Natural killer cell (primary cell): ENCODE results near the gene TBXA2R. TPM values are rescaled to one million over a fixed set of nuclear protein-coding genes. Genes with fewer than 3 reads are reported as not detected.
"Not testable (repeated sequence)": the region's sequence is repeated elsewhere in the genome, so short reads cannot be mapped to it uniquely, and the experiment has no call there.

Experiments
- ATAC-seq, 3 donors: fragments of 150-1000 bp in 2 of 3; fragments of 200-7000 bp in 1 of 3; cut with Tn5 transposase; 1 replicate in 1 of 3; 2 replicates in 2 of 3; pipeline ENCODE4 v1.10.0; 2021; ENCODE audit warnings: mild to moderate bottlenecking in 2 of 3, moderate library complexity in 2 of 3
- DNase-seq, 2 donors: peaks; one replicate each; pipeline versions ENCODE4 v3.0.0 to v3.0.0-alpha.2; 2013 to 2021; ENCODE audit warnings: mixed read lengths in 1 of 2
- H3K27ac ChIP-seq: one replicate; pipeline ENCODE4 v1.5.1; 2013; ENCODE audit warnings: mild to moderate bottlenecking, low read length
- H3K27me3 ChIP-seq: one replicate; pipeline ENCODE4 v1.6.1; 2013; ENCODE audit warnings: low read length; ENCODE audit not compliant: control insufficient read depth, insufficient read depth
- H3K36me3 ChIP-seq: one replicate; pipeline ENCODE4 v1.6.1; 2013; ENCODE audit warnings: low read length; ENCODE audit not compliant: control insufficient read depth, insufficient read depth
- H3K4me1 ChIP-seq: one replicate; pipeline ENCODE4 v1.6.1; 2013; ENCODE audit warnings: low read length; ENCODE audit not compliant: control insufficient read depth, insufficient read depth
- H3K4me3 ChIP-seq: one replicate; pipeline ENCODE4 v1.5.1; 2013; ENCODE audit warnings: low read length
- H3K9me3 ChIP-seq: one replicate; pipeline ENCODE4 v1.6.1; 2013; ENCODE audit warnings: low read length; ENCODE audit not compliant: control insufficient read depth, insufficient read depth
- H3K27ac Mint-ChIP-seq, 2 donors: one replicate each; pipeline ENCODE4 v1.8.0; 2022; ENCODE audit warnings: mild to moderate bottlenecking in 2 of 2, mixed read lengths in 2 of 2, moderate library complexity in 1 of 2
- H3K27me3 Mint-ChIP-seq, 2 donors: one replicate each; pipeline ENCODE4 v1.8.0; 2022; ENCODE audit warnings: low read depth in 2 of 2, mixed read lengths in 2 of 2
- H3K36me3 Mint-ChIP-seq: one replicate; pipeline ENCODE4 v1.8.0; 2022; ENCODE audit warnings: mixed read lengths
- H3K4me1 Mint-ChIP-seq, 2 donors: one replicate each; pipeline ENCODE4 v1.8.0; 2022; ENCODE audit warnings: mixed read lengths in 2 of 2
- H3K4me3 Mint-ChIP-seq: one replicate; pipeline ENCODE4 v1.8.0; 2022; ENCODE audit warnings: mild to moderate bottlenecking, moderate library complexity, mixed read lengths
- H3K9me3 Mint-ChIP-seq, 2 donors: one replicate each; pipeline ENCODE4 v1.8.0; 2022; ENCODE audit warnings: mixed read lengths in 2 of 2
- WGBS: methylation state at CpG from one replicate; pipeline ENCODE4 v1.1.7; 2013; ENCODE audit warnings: missing lambda C conversion rate; ENCODE audit not compliant: insufficient coverage; 5-methylcytosine and 5-hydroxymethylcytosine counted together
- intact Hi-C: fragments of 100-400 bp; cut with micrococcal nuclease; formaldehyde crosslinking; loops from one replicate; pipeline ENCODE4 v1.14.2; 2022
- total RNA-seq, 4 donors: library from RNA; stranded (reverse); fragments of 120-200 nt in 1 of 4; gene quantifications; one replicate each; pipeline versions ENCODE4 v1.2.3 to v1.2.4, GENCODE V29; 2013 to 2022
- TF ChIP-seq, protein P1 (sequence below): fragments of 200-600 bp; IDR thresholded peaks from one replicate; pipeline ENCODE4 v1.8.0; 2022; ENCODE audit warnings: antibody characterized with exemption

The TBXA2R gene
- total RNA-seq, 3 donors from 2014 or later (not counting 1 experiment from before 2014, with no cell fraction given): 1.4 to 2.1 (median 2.1) TPM

DNA sequence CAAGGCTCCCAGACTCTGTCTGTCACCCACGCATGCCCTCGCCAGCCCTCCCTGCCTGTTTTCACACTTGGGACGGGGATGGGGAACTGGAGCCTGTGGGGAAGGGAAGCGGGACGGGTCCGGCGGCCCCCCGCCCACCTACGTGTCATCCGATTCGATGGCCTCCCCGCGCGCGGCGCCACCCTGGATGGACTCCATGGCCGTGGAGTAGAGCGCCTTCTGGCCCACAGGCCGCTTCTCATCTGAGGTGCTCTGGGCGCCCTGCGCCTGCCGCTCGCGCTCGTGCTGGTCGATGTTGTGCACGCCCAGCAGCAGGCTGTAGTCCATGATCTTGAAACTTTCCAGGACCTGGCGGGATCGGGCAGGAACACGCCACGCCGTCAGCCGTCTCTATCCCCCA, 45.0 kb upstream of the TBXA2R start:
- H3K9me3 ChIP-seq: no peaks in the 10 kb centered on the region
- no peak overlapping the region for H3K4me3 ChIP-seq
- Mint-ChIP-seq H3K4me1 (no peaks in the 10 kb centered on the region), H3K27me3 (no peaks in the 10 kb centered on the region), H3K9me3 (no peaks in the 10 kb centered on the region), H3K4me3 (no peak overlapping the region), H3K36me3 (no peaks in the 10 kb centered on the region), H3K27ac (no peak overlapping the region)
- H3K4me1 ChIP-seq: no peaks in the 10 kb centered on the region
- no peaks in the 10 kb centered on the region for H3K27me3 ChIP-seq
- peaks cover 20% of the 10 kb centered on the region for H3K36me3 ChIP-seq
- ATAC-seq (no peak), DNase-seq (no peak)
- H3K27ac ChIP-seq: no peak overlapping the region
- TF ChIP-seq, protein P1, sequence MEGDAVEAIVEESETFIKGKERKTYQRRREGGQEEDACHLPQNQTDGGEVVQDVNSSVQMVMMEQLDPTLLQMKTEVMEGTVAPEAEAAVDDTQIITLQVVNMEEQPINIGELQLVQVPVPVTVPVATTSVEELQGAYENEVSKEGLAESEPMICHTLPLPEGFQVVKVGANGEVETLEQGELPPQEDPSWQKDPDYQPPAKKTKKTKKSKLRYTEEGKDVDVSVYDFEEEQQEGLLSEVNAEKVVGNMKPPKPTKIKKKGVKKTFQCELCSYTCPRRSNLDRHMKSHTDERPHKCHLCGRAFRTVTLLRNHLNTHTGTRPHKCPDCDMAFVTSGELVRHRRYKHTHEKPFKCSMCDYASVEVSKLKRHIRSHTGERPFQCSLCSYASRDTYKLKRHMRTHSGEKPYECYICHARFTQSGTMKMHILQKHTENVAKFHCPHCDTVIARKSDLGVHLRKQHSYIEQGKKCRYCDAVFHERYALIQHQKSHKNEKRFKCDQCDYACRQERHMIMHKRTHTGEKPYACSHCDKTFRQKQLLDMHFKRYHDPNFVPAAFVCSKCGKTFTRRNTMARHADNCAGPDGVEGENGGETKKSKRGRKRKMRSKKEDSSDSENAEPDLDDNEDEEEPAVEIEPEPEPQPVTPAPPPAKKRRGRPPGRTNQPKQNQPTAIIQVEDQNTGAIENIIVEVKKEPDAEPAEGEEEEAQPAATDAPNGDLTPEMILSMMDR: no peak
- WGBS: 98% methylated on average over 33 of the region's 33 CpGs
- intact Hi-C loops: no loop called here

DNA sequence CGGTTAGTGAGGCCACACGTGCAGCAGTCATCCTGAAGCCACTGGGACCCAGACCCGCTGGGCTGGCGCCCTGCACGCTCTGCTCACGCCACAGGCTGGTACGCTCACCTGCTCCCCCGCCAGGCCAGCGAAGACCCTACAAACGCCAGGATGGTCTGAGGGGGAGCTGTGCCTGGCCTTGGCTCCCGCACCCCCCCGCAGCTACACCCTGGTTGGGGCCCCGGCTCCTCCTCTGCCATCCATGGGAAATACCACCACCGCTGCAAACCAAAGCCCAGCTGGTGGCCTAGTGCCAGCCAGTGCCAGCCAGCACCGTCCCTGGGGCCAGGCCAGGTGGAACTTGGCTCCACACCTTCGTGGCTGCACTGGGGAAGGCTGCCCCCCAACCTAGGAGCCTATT, 43.2 kb upstream of the TBXA2R start:
- ATAC-seq (no peak), DNase-seq (no peak)
- Mint-ChIP-seq H3K27me3 (no peaks in the 10 kb centered on the region), H3K4me3 (no peak overlapping the region), H3K27ac (no peak overlapping the region), H3K36me3 (no peaks in the 10 kb centered on the region), H3K4me1 (no peaks in the 10 kb centered on the region), H3K9me3 (no peaks in the 10 kb centered on the region)
- Histone ChIP-seq H3K9me3 (no peaks in the 10 kb centered on the region), H3K4me3 (no peak overlapping the region), H3K27me3 (no peaks in the 10 kb centered on the region), H3K27ac (no peak overlapping the region), H3K36me3 (peaks cover 28% of the 10 kb centered on the region), H3K4me1 (no peaks in the 10 kb centered on the region)
- intact Hi-C loops: no loop called here
- TF ChIP-seq, protein P1: no peak
- WGBS: 96% methylated on average over 16 of the region's 16 CpGs

DNA sequence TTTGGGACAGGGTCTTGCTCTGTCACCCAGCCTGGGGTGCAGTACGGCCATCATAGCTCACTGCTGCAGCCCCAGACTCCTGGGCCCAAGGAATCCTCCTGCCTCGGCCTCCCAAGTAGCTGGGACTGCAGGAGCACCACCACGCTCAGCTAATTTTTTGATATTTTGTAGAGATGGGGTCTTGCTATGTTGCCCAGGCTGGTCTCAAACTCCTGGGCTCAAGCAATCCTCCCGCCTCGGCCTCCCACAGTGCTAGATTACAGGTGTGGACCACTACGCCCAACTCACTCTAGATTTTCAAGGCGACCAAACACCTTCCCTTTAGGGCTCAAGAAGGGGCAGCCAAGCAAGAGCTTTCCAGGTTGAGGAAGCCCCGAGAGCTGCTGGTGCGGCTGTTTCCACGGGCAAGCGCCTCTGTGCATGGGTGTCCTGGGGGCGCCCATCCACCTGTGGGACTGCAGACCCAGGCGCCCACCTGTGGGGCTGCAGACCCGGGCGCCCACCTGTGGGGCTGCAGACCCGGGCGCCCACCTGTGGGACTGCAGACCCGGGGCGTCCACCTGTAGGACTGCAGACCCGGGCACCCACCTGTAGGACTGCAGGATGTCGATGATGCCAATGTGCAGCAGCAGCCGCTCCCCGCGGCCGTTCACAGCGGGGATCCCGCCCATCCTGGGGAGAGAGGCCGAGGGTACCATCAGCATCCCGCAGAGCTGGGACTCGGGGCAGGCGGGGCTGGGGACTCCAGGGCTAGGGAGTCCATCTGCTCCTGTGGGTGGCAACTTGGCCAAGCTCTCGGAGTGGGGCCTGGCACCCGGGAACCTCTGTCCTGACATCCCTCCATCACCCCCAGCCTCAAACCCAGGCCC, 41.6 kb upstream of the TBXA2R start:
- Histone ChIP-seq H3K4me1 (no peaks in the 10 kb centered on the region), H3K27me3 (no peaks in the 10 kb centered on the region), H3K36me3 (peaks cover 29% of the 10 kb centered on the region), H3K27ac (no peak overlapping the region), H3K4me3 (no peak overlapping the region), H3K9me3 (no peaks in the 10 kb centered on the region)
- Mint-ChIP-seq H3K9me3 (no peaks in the 10 kb centered on the region), H3K4me1 (no peaks in the 10 kb centered on the region), H3K36me3 (no peaks in the 10 kb centered on the region), H3K27me3 (no peaks in the 10 kb centered on the region), H3K27ac (no peak overlapping the region), H3K4me3 (no peak overlapping the region)
- intact Hi-C loops: no loop called here
- DNase-seq: no peak
- 97% methylated on average over 33 of the region's 33 CpGs for WGBS
- no peak for ATAC-seq
- TF ChIP-seq, protein P1: no peak

DNA sequence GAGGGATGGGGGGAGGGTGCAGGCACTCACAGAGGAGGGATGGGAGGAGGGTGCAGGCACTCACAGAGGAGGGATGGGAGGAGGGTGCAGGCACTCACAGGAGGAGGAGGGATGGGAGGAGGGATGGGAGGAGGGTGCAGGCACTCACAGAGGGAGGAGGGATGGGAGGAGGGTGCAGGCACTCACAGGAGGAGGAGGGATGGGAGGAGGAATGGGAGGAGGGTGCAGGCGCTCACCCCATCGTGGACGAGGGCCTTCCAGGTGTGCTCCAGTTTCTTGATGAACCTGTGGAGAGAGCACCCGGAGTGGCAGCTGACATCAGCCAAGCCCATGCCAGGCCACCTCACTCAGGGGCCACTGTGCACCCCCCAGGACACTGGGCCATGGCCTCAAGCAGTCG, 40.4 kb upstream of the TBXA2R start:
- H3K27me3 ChIP-seq, H3K27me3 Mint-ChIP-seq, DNase-seq, H3K27ac ChIP-seq, H3K4me3 Mint-ChIP-seq, H3K27ac Mint-ChIP-seq, H3K9me3 Mint-ChIP-seq, ATAC-seq, H3K36me3 Mint-ChIP-seq, H3K9me3 ChIP-seq, H3K4me1 ChIP-seq, H3K4me1 Mint-ChIP-seq, H3K4me3 ChIP-seq, intact Hi-C loops: not testable (repeated sequence)
- 97% methylated on average over 5 of the region's 5 CpGs for WGBS
- peaks cover 20% of the 10 kb centered on the region for H3K36me3 ChIP-seq
